IPS-18a (cell line): ENCODE results near the gene CRTC1.

Experiments used
- H3K27ac ChIP-seq: one replicate; pipeline ENCODE4 v1.5.1; 2013; ENCODE audit warnings: low read length
- H3K27me3 ChIP-seq: one replicate; pipeline ENCODE4 v1.6.1; 2013; ENCODE audit warnings: mild to moderate bottlenecking, low read length; ENCODE audit not compliant: control insufficient read depth, insufficient read depth
- H3K36me3 ChIP-seq: one replicate; pipeline ENCODE4 v1.6.1; 2013; ENCODE audit warnings: low read depth, low read length; ENCODE audit not compliant: control insufficient read depth
- H3K4me1 ChIP-seq: one replicate; pipeline ENCODE4 v1.6.1; 2013; ENCODE audit warnings: low read depth, low read length; ENCODE audit not compliant: control insufficient read depth
- H3K4me3 ChIP-seq: one replicate; pipeline ENCODE4 v1.5.1; 2013; ENCODE audit warnings: low read length
- H3K9ac ChIP-seq: one replicate; pipeline ENCODE4 v1.6.1; 2013; ENCODE audit warnings: mild to moderate bottlenecking, low read length, moderate library complexity
- H3K9me3 ChIP-seq: one replicate; pipeline ENCODE4 v1.6.1; 2013; ENCODE audit warnings: low read depth, low read length; ENCODE audit not compliant: control insufficient read depth

Gene CRTC1

DNA sequence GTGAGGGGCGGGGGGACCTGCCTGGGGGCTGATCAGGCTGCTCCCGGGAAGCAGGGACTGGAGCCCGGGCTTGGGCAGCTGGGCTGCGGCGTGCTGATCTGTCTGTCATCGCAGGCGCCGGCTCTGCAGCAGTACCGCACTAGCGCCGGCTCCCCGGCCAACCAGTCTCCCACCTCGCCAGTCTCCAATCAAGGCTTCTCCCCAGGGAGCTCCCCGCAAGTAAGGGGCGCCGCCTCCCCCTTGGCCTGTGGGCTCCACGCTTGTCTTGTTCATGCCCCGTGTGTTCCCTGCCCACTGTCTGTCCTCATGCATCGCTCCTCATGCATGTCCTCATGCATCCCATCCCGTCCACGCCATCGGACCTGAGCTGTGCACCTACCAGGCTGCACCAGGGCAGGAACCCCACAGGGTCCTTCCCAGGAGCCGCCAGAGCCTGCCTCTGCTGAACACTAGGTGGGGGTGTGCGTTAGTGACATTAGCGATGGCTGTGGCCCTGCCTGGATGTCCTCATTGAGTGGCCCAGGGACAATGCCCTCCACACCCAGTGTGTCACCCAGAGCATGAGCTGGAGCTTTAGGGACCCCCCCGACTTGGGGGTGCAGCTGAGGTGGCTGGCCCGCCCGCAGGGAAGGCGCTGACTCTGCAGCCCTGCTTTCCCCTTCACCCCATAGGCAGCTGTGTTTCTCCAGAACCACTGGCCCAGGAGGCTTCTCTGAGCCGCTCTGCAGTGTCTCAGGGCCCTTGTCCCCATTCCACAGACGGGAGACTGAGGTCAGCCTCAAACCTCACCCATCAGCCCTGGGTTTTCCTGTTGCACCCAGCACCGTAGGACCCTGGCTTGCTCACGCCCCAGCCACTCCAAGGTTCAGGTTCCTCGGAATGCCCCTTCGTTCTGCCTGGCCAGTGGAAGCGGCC is 88.1 kb downstream of the CRTC1 start:
- no peaks in the 10 kb centered on the region for H3K9me3 ChIP-seq
- no peaks in the 10 kb centered on the region for H3K36me3 ChIP-seq
- H3K27ac ChIP-seq: no peak overlapping the region
- H3K4me1 ChIP-seq: no peaks in the 10 kb centered on the region
- no peak overlapping the region for H3K4me3 ChIP-seq
- no peak overlapping the region for H3K9ac ChIP-seq
- H3K27me3 ChIP-seq: peaks cover 92% of the 10 kb centered on the region

DNA sequence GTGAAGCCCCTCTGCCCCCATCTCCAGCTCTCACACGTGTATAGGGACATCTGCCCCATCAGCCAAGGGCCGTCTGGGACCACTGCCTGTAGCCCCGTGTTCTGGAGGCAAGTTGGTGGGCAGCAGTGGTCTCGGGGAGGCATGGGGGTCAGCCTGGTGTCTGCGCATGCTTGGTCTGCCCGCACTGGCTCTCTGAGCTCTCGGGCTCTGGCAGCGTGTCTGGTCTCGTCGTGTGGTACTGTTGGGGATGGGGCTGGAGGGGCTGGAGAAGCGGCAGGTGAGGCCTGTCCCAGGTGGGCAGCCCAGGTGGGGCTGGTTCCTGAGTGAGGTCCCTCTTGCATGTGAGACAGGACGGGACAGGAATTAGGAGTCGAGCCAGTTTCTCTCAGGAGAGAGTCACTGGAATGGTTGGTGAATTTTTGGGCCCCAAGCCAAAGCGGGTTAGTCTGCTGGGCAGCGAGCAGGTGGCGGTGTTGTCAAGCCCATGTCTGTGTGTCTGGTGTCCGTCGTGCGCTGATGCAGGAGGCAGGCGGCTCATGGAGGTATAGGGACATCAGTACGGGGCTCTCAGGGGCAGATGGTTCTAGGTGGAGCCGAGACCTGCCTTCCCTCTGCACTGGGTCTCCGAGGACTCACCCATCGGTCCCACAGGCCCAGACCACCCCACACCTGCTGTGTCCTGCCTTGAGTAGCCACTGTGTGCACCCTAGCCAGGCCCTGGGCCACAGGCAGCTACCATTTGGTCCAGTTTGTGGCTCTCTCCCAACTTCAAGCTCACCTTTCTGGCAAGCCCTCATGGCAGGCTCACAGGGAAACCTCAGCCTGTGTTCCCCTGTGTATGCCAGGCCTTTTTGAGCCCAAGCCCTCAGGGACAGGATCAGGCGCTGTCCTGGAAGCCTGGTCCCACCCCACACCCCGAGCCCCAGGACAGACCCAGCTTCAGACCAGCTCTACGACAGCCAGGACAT is 89.4 kb downstream of the CRTC1 start:
- Histone ChIP-seq H3K9me3 (no peaks in the 10 kb centered on the region), H3K36me3 (no peaks in the 10 kb centered on the region), H3K4me3 (no peak overlapping the region), H3K27ac (no peak overlapping the region), H3K9ac (no peak overlapping the region), H3K27me3 (peaks cover 91% of the 10 kb centered on the region), H3K4me1 (no peaks in the 10 kb centered on the region)

DNA sequence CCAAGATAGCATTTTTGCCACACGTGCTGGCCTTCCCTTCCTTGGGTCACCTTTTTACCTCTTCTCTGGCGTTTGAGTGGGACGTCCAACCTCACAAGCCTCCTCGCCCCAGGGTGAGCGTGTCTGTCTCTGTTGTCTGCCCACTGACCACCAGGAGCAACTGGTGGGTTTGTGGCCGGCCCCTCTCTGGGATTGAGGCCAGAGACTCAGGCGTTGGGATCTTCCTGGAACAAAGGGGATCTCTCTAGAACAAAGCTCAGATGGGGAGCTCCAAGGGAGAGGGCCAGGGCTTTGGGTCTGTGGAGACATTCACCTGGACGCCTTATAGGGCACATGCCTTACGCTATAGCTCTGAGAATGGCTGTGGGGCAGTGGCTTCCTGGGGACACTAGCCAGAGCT is 90.2 kb downstream of the CRTC1 start:
- Histone ChIP-seq H3K9ac (no peak overlapping the region), H3K27me3 (peaks cover 97% of the 10 kb centered on the region), H3K27ac (no peak overlapping the region), H3K4me1 (no peaks in the 10 kb centered on the region), H3K4me3 (no peak overlapping the region), H3K36me3 (no peaks in the 10 kb centered on the region), H3K9me3 (no peaks in the 10 kb centered on the region)

DNA sequence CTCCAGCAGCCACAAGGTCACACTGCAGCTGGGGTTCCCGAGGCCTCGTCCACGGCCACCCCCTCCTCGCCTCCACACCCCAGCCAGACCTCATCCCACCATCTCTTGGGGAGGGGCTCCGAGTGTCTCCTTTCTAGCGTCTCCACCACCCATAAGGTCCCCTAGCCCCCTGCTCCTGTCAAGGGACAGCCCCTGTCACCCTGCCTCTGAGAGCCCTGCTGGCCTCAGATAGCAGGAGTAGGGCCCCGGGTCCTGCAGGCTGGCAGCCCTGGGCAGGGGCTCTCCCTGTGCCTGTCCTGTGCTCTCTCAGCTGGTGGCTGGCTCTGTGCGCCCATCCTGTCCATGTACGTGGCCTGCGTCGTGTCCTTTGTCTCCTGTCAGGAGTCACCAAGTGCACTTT is 90.6 kb downstream of the CRTC1 start:
- Histone ChIP-seq H3K27me3 (peaks cover 97% of the 10 kb centered on the region), H3K27ac (no peak overlapping the region), H3K4me1 (no peaks in the 10 kb centered on the region), H3K9ac (no peak overlapping the region), H3K36me3 (no peaks in the 10 kb centered on the region), H3K9me3 (no peaks in the 10 kb centered on the region), H3K4me3 (no peak overlapping the region)

DNA sequence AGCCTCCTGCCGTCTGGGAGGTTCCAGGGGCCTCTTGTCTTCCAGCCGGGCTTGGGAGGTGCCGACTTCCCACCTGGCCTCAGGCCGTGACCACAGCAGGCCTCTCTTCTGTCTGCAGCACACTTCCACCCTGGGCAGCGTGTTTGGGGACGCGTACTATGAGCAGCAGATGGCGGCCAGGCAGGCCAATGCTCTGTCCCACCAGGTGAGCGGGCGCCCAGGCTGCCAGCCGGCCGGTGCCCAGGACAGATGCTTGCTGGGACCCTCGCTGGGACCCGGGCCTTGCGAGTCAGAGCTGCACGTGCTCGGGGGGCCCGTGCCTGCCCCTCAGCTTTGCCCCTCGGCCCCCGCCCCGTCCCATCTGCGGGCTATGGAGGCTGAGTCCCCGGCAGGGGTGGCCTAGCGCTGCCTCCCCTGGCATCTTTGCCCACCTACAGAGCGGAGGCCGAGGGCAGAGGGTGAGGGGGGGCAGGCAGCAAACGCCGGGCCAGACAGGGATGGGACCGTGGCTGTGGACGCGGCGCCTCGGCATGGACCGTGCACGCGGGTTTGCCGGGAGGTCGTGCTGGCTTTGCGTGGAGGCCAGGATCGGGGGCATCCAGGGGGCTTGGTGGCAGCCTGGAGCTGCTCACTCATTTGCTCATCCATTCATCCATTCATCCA is 91.4 kb downstream of the CRTC1 start:
- H3K4me3 ChIP-seq: no peak overlapping the region
- H3K9ac ChIP-seq: no peak overlapping the region
- no peaks in the 10 kb centered on the region for H3K9me3 ChIP-seq
- no peak overlapping the region for H3K27ac ChIP-seq
- no peaks in the 10 kb centered on the region for H3K36me3 ChIP-seq
- no peaks in the 10 kb centered on the region for H3K4me1 ChIP-seq
- peaks cover 99% of the 10 kb centered on the region for H3K27me3 ChIP-seq

DNA sequence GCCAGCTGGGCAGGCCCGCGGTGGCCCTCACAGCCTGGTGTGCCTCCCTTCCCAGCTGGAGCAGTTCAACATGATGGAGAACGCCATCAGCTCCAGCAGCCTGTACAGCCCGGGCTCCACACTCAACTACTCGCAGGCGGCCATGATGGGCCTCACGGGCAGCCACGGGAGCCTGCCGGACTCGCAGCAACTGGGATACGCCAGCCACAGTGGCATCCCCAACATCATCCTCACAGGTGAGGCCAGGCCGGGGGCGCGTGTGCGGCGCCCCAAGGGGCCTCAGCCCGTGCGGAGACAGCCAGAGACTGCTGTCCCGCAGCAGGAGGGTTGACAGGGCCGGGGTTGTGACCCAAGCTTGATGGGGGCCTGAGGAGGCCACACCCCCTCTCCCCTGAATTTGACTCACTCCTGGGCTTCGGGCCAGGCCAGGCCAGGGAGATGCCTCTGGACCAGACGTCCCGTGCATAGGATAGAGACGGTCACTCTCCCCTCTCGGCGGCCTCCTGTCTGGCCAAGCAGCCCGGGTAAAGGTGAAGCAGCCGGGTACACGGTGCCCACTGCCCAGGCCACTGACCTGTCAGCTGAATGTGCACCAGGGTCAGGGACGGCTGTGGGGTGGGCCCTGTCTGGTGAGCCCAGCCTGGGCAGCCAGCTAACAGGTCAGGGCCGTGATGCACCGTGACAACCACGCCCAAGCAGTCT is 92.3 kb downstream of the CRTC1 start:
- Histone ChIP-seq H3K4me3 (no peak overlapping the region), H3K9me3 (no peaks in the 10 kb centered on the region), H3K9ac (no peak overlapping the region), H3K27me3 (peaks cover 99% of the 10 kb centered on the region), H3K4me1 (no peaks in the 10 kb centered on the region), H3K27ac (no peak overlapping the region), H3K36me3 (no peaks in the 10 kb centered on the region)

DNA sequence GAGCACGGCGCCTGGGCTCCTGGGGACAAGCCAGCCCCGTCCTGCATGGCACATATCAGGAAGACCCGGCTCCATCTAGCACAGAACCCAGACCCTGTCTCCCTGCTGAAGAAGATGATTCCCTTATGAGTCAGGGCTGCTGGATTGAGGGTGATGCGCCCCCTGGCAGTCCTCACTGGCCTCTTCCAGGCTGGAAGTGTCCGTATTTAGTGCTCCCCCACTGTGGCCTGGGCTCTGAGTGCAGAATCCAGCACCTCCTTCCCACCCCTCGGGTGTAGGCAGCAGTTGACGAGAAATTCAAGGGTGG is 92.8 kb downstream of the CRTC1 start:
- no peaks in the 10 kb centered on the region for H3K36me3 ChIP-seq
- no peak overlapping the region for H3K4me3 ChIP-seq
- peaks cover 99% of the 10 kb centered on the region for H3K27me3 ChIP-seq
- no peaks in the 10 kb centered on the region for H3K4me1 ChIP-seq
- no peak overlapping the region for H3K27ac ChIP-seq
- H3K9ac ChIP-seq: no peak overlapping the region
- H3K9me3 ChIP-seq: no peaks in the 10 kb centered on the region

DNA sequence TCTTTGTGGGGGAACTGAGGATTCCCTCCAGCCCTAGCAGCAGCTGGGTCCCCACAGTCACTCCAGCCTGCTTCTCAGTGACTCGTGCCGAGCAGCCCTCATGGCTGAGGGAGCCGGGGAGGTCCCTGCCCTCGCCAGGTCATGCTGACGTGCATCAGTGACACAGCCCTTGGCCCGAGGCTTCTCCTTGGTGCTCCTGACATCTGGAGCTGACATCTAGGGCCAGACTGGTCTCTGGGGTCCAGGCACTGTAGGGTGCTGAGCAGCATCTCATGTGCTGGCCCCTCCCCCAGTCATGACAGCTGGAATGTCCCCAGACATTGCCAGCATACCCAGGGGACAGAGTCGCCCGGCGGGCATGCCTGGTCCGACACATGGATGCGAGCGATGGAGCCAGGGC is 93.3 kb downstream of the CRTC1 start:
- Histone ChIP-seq H3K9me3 (no peaks in the 10 kb centered on the region), H3K9ac (no peak overlapping the region), H3K4me1 (no peaks in the 10 kb centered on the region), H3K4me3 (no peak overlapping the region), H3K27me3 (peaks cover 99% of the 10 kb centered on the region), H3K27ac (no peak overlapping the region), H3K36me3 (no peaks in the 10 kb centered on the region)

DNA sequence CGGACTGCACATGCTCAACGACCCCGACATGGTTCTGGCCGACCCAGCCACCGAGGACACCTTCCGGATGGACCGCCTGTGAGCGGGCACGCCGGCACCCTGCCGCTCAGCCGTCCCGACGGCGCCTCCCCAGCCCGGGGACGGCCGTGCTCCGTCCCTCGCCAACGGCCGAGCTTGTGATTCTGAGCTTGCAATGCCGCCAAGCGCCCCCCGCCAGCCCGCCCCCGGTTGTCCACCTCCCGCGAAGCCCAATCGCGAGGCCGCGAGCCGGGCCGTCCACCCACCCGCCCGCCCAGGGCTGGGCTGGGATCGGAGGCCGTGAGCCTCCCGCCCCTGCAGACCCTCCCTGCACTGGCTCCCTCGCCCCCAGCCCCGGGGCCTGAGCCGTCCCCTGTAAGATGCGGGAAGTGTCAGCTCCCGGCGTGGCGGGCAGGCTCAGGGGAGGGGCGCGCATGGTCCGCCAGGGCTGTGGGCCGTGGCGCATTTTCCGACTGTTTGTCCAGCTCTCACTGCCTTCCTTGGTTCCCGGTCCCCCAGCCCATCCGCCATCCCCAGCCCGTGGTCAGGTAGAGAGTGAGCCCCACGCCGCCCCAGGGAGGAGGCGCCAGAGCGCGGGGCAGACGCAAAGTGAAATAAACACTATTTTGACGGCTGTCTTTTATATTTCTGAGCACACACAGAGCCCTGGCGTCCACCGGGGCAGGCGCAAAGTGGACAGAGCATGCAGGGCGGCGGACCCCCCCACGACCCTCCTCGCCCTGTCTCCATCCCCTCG is 94.0 kb downstream of the CRTC1 start:
- peaks cover 99% of the 10 kb centered on the region for H3K27me3 ChIP-seq

DNA sequence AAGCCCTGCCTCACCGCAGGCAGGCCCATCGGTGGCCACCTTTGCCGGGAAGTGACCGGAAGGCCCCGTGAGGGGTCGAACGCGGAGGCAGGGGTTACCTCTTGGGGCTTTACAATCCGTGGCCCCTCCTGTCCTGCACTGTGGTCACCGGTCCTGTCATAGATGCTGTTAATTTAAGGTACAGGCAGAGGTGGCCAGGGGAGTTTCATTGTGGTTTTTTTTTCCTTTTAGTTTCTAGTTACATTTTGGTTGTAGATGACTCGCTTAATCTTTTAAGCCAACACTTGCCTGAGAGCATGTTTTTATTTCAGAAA is 94.6 kb downstream of the CRTC1 start:
- Histone ChIP-seq H3K36me3 (no peaks in the 10 kb centered on the region), H3K9ac (no peak overlapping the region), H3K27me3 (peaks cover 99% of the 10 kb centered on the region), H3K9me3 (no peaks in the 10 kb centered on the region), H3K27ac (no peak overlapping the region), H3K4me3 (no peak overlapping the region), H3K4me1 (no peaks in the 10 kb centered on the region)

More for the DNA sequence above, 94.0 kb downstream of the CRTC1 start:
- Histone ChIP-seq H3K36me3 (no peaks in the 10 kb centered on the region), H3K9ac (no peak overlapping the region), H3K4me1 (no peaks in the 10 kb centered on the region), H3K9me3 (no peaks in the 10 kb centered on the region), H3K27ac (no peak overlapping the region), H3K4me3 (no peak overlapping the region)
